H1 (cell line): ENCODE results near the gene ELMO1. TPM values are rescaled to one million over a fixed set of nuclear protein-coding genes. Genes with fewer than 3 reads are reported as not detected.

Experiments used
- CTCF ChIA-PET: fragments of 300-600 bp; sonication (Branson Sonifier 250); formaldehyde crosslinking; loops from one replicate; lab custom pipeline; 2021; ENCODE audit not compliant: partially characterized antibody; lab: Charles Lee
- POLR2A ChIA-PET: fragments of 300-600 bp; sonication (Branson Sonifier 250); formaldehyde crosslinking; loops from one replicate; lab custom pipeline; 2021; ENCODE audit warnings: inconsistent platforms; ENCODE audit not compliant: partially characterized antibody; lab: Charles Lee
- DNase-seq, 2 experiments: peaks; one replicate each; pipeline versions ENCODE4 v3.0.0 to v3.0.0-alpha.2; 2010 to 2022; ENCODE audit warnings: low spot score in 2 of 2, low read depth in 1 of 2, mixed read lengths in 1 of 2
- FAIRE-seq: peaks from 2 replicates; lab custom pipeline; 2011; peaks lifted over from hg19 to GRCh38; lab: Jason Lieb, UNC
- H2AFZ ChIP-seq: 2 replicates; pipeline ENCODE4 v1.8.1; 2012; ENCODE audit warnings: low read length, inconsistent platforms
- H2AK5ac ChIP-seq: 2 replicates; pipeline ENCODE4 v1.6.1; 2013; ENCODE audit warnings: low read depth, low read length
- H2BK120ac ChIP-seq: replicated peaks from 2 replicates; pipeline ENCODE3; 2013; ENCODE audit warnings: low read depth, low read length, inconsistent platforms
- H2BK12ac ChIP-seq: 2 replicates; pipeline ENCODE4 v1.6.1; 2013; ENCODE audit warnings: low read depth, low read length
- H2BK15ac ChIP-seq: 2 replicates; pipeline ENCODE4 v1.6.1; 2013; ENCODE audit warnings: low read length
- H2BK20ac ChIP-seq: 2 replicates; pipeline ENCODE4 v1.6.1; 2013; ENCODE audit warnings: low read length
- H2BK5ac ChIP-seq: 2 replicates; pipeline ENCODE4 v1.6.1; 2013; ENCODE audit warnings: low read depth, low read length
- H3K14ac ChIP-seq: 2 replicates; pipeline ENCODE4 v1.6.1; 2013; ENCODE audit warnings: inconsistent platforms; ENCODE audit not compliant: insufficient read length
- H3K18ac ChIP-seq: 2 replicates; pipeline ENCODE4 v1.6.1; 2013; ENCODE audit warnings: low read length; ENCODE audit errors: extremely low read depth
- H3K23ac ChIP-seq: 2 replicates; pipeline ENCODE4 v1.6.1; 2013; ENCODE audit warnings: inconsistent platforms; ENCODE audit not compliant: insufficient read length
- H3K23me2 ChIP-seq: 2 replicates; pipeline ENCODE4 v1.6.1; 2013; ENCODE audit warnings: low read depth, low read length
- H3K27ac ChIP-seq: 2 replicates; pipeline ENCODE4 v1.6.1; 2011; ENCODE audit warnings: low read depth, low read length, inconsistent platforms
- H3K27me3 ChIP-seq, 4 experiments: replicated peaks in 1 of 4; 1 replicate in 1 of 4; 2 replicates in 3 of 4; pipeline versions ENCODE4 v1.6.1 to v1.8.1; 2011 to 2013; ENCODE audit warnings: low read length in 3 of 4, mild to moderate bottlenecking in 3 of 4, inconsistent platforms in 2 of 4, mixed read lengths in 2 of 4, moderate library complexity in 1 of 4; ENCODE audit not compliant: control insufficient read depth in 3 of 4, insufficient read depth in 3 of 4; ENCODE audit errors: extremely low read depth in 1 of 4
- H3K36me3 ChIP-seq, 4 experiments: 2 replicates each; pipeline versions ENCODE4 v1.6.1 to v1.8.1; 2011 to 2013; ENCODE audit warnings: mild to moderate bottlenecking in 4 of 4, low read length in 3 of 4, moderate library complexity in 2 of 4, control low read depth in 1 of 4, inconsistent platforms in 1 of 4; ENCODE audit not compliant: insufficient read depth in 4 of 4, control insufficient read depth in 2 of 4
- H3K4ac ChIP-seq: replicated peaks from 2 replicates; pipeline ENCODE3; 2013; ENCODE audit warnings: low read length, low read depth, mixed read lengths, inconsistent platforms; ENCODE audit not compliant: insufficient read length
- H3K4me1 ChIP-seq, 4 experiments: replicated peaks in 1 of 4; 1 replicate in 1 of 4; 2 replicates in 3 of 4; pipeline versions ENCODE4 v1.6.1 to v1.8.1; 2011 to 2013; ENCODE audit warnings: low read length in 3 of 4, inconsistent platforms in 2 of 4, mixed read lengths in 1 of 4; ENCODE audit not compliant: insufficient read depth in 4 of 4, control insufficient read depth in 3 of 4
- H3K4me2 ChIP-seq, 2 experiments: 2 replicates each; pipeline versions ENCODE4 v1.6.1 to v1.8.1; 2011 to 2013; ENCODE audit warnings: low read depth in 2 of 2, low read length in 2 of 2, control low read depth in 1 of 2, inconsistent platforms in 1 of 2, mild to moderate bottlenecking in 1 of 2; ENCODE audit not compliant: insufficient read depth in 1 of 2
- H3K4me3 ChIP-seq, 4 experiments: fragments of 200-600, 300-600 bp in 1 of 4; sonication (generic), shearing (Covaris generic), sonication (Bioruptor Twin) in 1 of 4; 2 replicates each; pipeline versions ENCODE4 v1.5.1 to v1.8.1; 2011 to 2016; ENCODE audit warnings: low read length in 4 of 4, low read depth in 3 of 4, control low read depth in 2 of 4, inconsistent platforms in 2 of 4, mild to moderate bottlenecking in 2 of 4, mixed read lengths in 1 of 4, moderate library complexity in 1 of 4; ENCODE audit not compliant: insufficient read depth in 2 of 4; ENCODE audit errors: extremely low read depth in 1 of 4
- H3K56ac ChIP-seq: replicated peaks from 2 replicates; pipeline ENCODE3; 2013; ENCODE audit warnings: low read depth, mild to moderate bottlenecking, mixed read lengths, low read length, inconsistent platforms; ENCODE audit not compliant: insufficient read length
- H3K79me1 ChIP-seq: 2 replicates; pipeline ENCODE4 v1.6.1; 2013; ENCODE audit warnings: low read depth, low read length, control low read depth
- H3K79me2 ChIP-seq, 2 experiments: 2 replicates each; pipeline versions ENCODE4 v1.6.1 to v1.8.1; 2012 to 2013; ENCODE audit warnings: low read length in 2 of 2, mild to moderate bottlenecking in 2 of 2, inconsistent platforms in 1 of 2; ENCODE audit not compliant: insufficient read depth in 2 of 2, control insufficient read depth in 1 of 2
- H3K9ac ChIP-seq, 4 experiments: replicated peaks in 1 of 4; 1 replicate in 1 of 4; 2 replicates in 3 of 4; pipeline versions ENCODE4 v1.6.1 to v1.8.1; 2011 to 2013; ENCODE audit warnings: low read depth in 3 of 4, low read length in 3 of 4, control low read depth in 2 of 4, mild to moderate bottlenecking in 2 of 4, moderate library complexity in 2 of 4, inconsistent platforms in 1 of 4; ENCODE audit errors: extremely low read depth in 1 of 4
- H3K9me3 ChIP-seq, 2 experiments: 2 replicates each; pipeline versions ENCODE4 v1.6.1 to v1.8.1; 2012 to 2013; ENCODE audit warnings: mild to moderate bottlenecking in 2 of 2, moderate library complexity in 2 of 2, control low read depth in 1 of 2, inconsistent platforms in 1 of 2, low read depth in 1 of 2, low read length in 1 of 2, mixed read lengths in 1 of 2; ENCODE audit not compliant: insufficient read depth in 2 of 2
- H4K20me1 ChIP-seq, 2 experiments: replicated peaks in 1 of 2; 2 replicates each; pipeline versions ENCODE3 to v1.8.1; 2011 to 2013; ENCODE audit warnings: inconsistent platforms in 2 of 2, low read length in 2 of 2, mild to moderate bottlenecking in 1 of 2; ENCODE audit not compliant: insufficient read depth in 2 of 2, control insufficient read depth in 1 of 2
- H4K5ac ChIP-seq: 2 replicates; pipeline ENCODE4 v1.6.1; 2013; ENCODE audit warnings: low read length, low read depth, mixed read lengths, inconsistent platforms; ENCODE audit not compliant: insufficient read length
- H4K8ac ChIP-seq: 2 replicates; pipeline ENCODE4 v1.8.0; 2013; ENCODE audit warnings: mild to moderate bottlenecking, moderate library complexity, low read length, inconsistent platforms; ENCODE audit not compliant: insufficient read depth; ENCODE audit errors: extremely low read depth
- H4K91ac ChIP-seq: replicated peaks from 2 replicates; pipeline ENCODE3; 2013; ENCODE audit warnings: low read length, mixed read lengths, inconsistent platforms; ENCODE audit not compliant: insufficient read length
- BCL11A ChIP-seq, 2 experiments: IDR thresholded peaks; one replicate each; pipeline ENCODE4 v1.6.1; 2011; ENCODE audit warnings: low read depth in 2 of 2, low read length in 2 of 2, mild to moderate bottlenecking in 2 of 2
- BRCA1 ChIP-seq: IDR thresholded peaks from 2 replicates; pipeline ENCODE4 v1.6.1; 2012; ENCODE audit warnings: low read depth, low read length, improper control_type of control experiment
- FOSL1 ChIP-seq: IDR thresholded peaks from 2 replicates; pipeline ENCODE4 v1.6.1; 2011; ENCODE audit warnings: mild to moderate bottlenecking, low read depth, low read length, moderate library complexity; ENCODE audit not compliant: insufficient read depth
- HDAC6 ChIP-seq: IDR thresholded peaks from one replicate; pipeline ENCODE4 v1.7.1; 2012; ENCODE audit warnings: low read depth, mild to moderate bottlenecking, inconsistent platforms, low read length, moderate library complexity
- KDM4A ChIP-seq: IDR thresholded peaks from one replicate; pipeline ENCODE4 v1.7.1; 2012; ENCODE audit warnings: low read depth, mild to moderate bottlenecking, moderate library complexity, low read length, inconsistent platforms; ENCODE audit not compliant: severe bottlenecking
- MAFK ChIP-seq: IDR thresholded peaks from 2 replicates; pipeline ENCODE4 v1.6.1; 2012; ENCODE audit warnings: low read depth, mild to moderate bottlenecking, improper control_type of control experiment, low read length
- MAX ChIP-seq: IDR thresholded peaks from 2 replicates; pipeline ENCODE4 v1.6.1; 2012; ENCODE audit warnings: inconsistent platforms
- NANOG ChIP-seq: IDR thresholded peaks from 2 replicates; pipeline ENCODE4 v1.6.1; 2011; ENCODE audit warnings: low read length, low read depth, mild to moderate bottlenecking, inconsistent platforms; ENCODE audit not compliant: insufficient read depth, poor library complexity, severe bottlenecking
- RXRA ChIP-seq: IDR thresholded peaks from 2 replicates; pipeline ENCODE4 v1.6.1; 2011; ENCODE audit warnings: low read depth, mild to moderate bottlenecking, low read length, moderate library complexity; ENCODE audit not compliant: insufficient read depth
- SIN3A ChIP-seq, 2 experiments: IDR thresholded peaks in 1 of 2; conservative IDR thresholded peaks in 1 of 2; 2 replicates each; pipeline ENCODE4 v1.6.1; 2011 to 2012; ENCODE audit warnings: low read length in 2 of 2, improper control_type of control experiment in 1 of 2, low read depth in 1 of 2, mild to moderate bottlenecking in 1 of 2
- SIX5 ChIP-seq: IDR thresholded peaks from 2 replicates; pipeline ENCODE4 v1.6.1; 2011; ENCODE audit warnings: mild to moderate bottlenecking, low read depth, low read length
- SP2 ChIP-seq: IDR thresholded peaks from 2 replicates; pipeline ENCODE4 v1.6.1; 2012; ENCODE audit warnings: mild to moderate bottlenecking, low read length, inconsistent platforms
- SRF ChIP-seq: IDR thresholded peaks from 2 replicates; pipeline ENCODE4 v1.6.1; 2011; ENCODE audit warnings: mild to moderate bottlenecking, low read depth, low read length, moderate library complexity
- TAF1 ChIP-seq: IDR thresholded peaks from 2 replicates; pipeline ENCODE4 v1.6.1; 2011; ENCODE audit warnings: mild to moderate bottlenecking, low read depth, low read length
- TEAD4 ChIP-seq: IDR thresholded peaks from 2 replicates; pipeline ENCODE4 v1.6.1; 2012; ENCODE audit warnings: low read depth, low read length, inconsistent platforms, mixed read lengths
- WGBS, 2 experiments: shearing (Covaris generic) in 1 of 2; methylation state at CpG; one replicate each; pipeline versions ENCODE4 v1.1.6 to v1.1.7; 2013 to 2015; ENCODE audit warnings: low lambda C conversion rate in 2 of 2, mixed read lengths in 2 of 2, inconsistent platforms in 1 of 2, low coverage in 1 of 2, missing lambda C conversion rate in 1 of 2; ENCODE audit not compliant: insufficient replicate concordance in 2 of 2, insufficient coverage in 1 of 2, insufficient read length in 1 of 2; ENCODE audit errors: extremely low coverage in 1 of 2, missing lambda C conversion rate in 1 of 2; 5-methylcytosine and 5-hydroxymethylcytosine counted together
- polyA plus RNA-seq, 7 experiments: library from polyadenylated mRNA; depleted of rRNA in 3 of 7; stranded (reverse) in 5 of 7; unstranded in 2 of 7; fragments of >200 nt in 5 of 7; fragments of 200-250 nt in 2 of 7; gene quantifications; 1 replicate in 5 of 7; 2 replicates in 1 of 7; 4 replicates in 1 of 7; pipeline versions ENCODE4 v1.2.1 to v1.2.3, GENCODE V29; 2011 to 2013; ENCODE audit warnings: missing spikeins in 2 of 7, mixed read lengths in 2 of 7
- total RNA-seq: library from RNA; stranded (reverse); fragmentation: NEBNext Ultra II Directional; extraction: Animal tissue kit (Norgen Biotek cat#: 25700); gene quantifications from 2 replicates; pipeline ENCODE4 v1.2.1, GENCODE V29; 2021

Gene ELMO1
- total and polyA plus RNA-seq, 2 of the 8 experiments (the other 6 are each of a cell fraction or from before 2014, with no cell fraction given), result 18.4 to 21.0 TPM

- no peak overlapping the region for H3K4me3 ChIP-seq
- no peaks in the 10 kb centered on the region for H3K27me3 ChIP-seq
- no peaks in the 10 kb centered on the region for H3K9me3 ChIP-seq
- WGBS, 2 experiments, result 83% methylated on average over 1 of the region's 1 CpG; no CpG with 5 or more reads in 1 of the 2 experiments
- no peak overlapping the region for H3K27ac ChIP-seq
- no peak overlapping the region for H2BK5ac ChIP-seq
- H3K18ac ChIP-seq, result no peak overlapping the region
- no peak overlapping the region for H2BK20ac ChIP-seq
- no peak overlapping the region for H2BK15ac ChIP-seq
- H3K4me2 ChIP-seq, result no peak overlapping the region
- H3K4ac ChIP-seq, result no peak overlapping the region
- H3K9ac ChIP-seq, result no peak overlapping the region
- H3K23me2 ChIP-seq, result no peaks in the 10 kb centered on the region
- no peak overlapping the region for H2AFZ ChIP-seq
- H3K79me1 ChIP-seq, result no peaks in the 10 kb centered on the region
- H2BK12ac ChIP-seq, result no peak overlapping the region
- H3K14ac ChIP-seq, result no peak overlapping the region
- H2BK120ac ChIP-seq, result no peak overlapping the region
- peaks cover 0 to 6% (median 3%) of the 10 kb centered on the region in 4 experiments; a peak in 3 of 7 replicates for H3K4me1 ChIP-seq
- no peak overlapping the region for H2AK5ac ChIP-seq
- TF ChIP-seq BCL11A (IDR thresholded peaks at IDR 0.05; ENCODE audit: low read depth in 2 of 2, low read length in 2 of 2), result no peak
- TF ChIP-seq MAX, result no peak
- no peak for TF ChIP-seq BRCA1
- TF ChIP-seq SRF, result no peak
- TF ChIP-seq SIX5, result no peak
- TF ChIP-seq SP2, result no peak
- TF ChIP-seq FOSL1, result no peak
- no peak for TF ChIP-seq KDM4A
- no peak for TF ChIP-seq TEAD4
- TF ChIP-seq TAF1, result no peak
- TF ChIP-seq SIN3A (conservative IDR thresholded peaks at IDR 0.05 in 1 of 2, IDR thresholded peaks at IDR 0.05 in 1 of 2; ENCODE audit: low read depth in 1 of 2, low read length in 2 of 2), result no peak
- TF ChIP-seq HDAC6, result no peak
- no peak for TF ChIP-seq NANOG
- TF ChIP-seq RXRA, result no peak
- no peak for TF ChIP-seq MAFK
- H3K36me3 ChIP-seq, result no peaks in the 10 kb centered on the region
- no peak for FAIRE-seq
- no peak overlapping the region for H4K5ac ChIP-seq
- H3K79me2 ChIP-seq, result no peaks in the 10 kb centered on the region
- ChIA-PET POLR2A (interaction anchor here (1.1 kb wide), 1 partner anchor 11 kb away, joined by 4 read pairs; no protein-coding TSS in a partner anchor), CTCF (interaction anchor here (0.7 to 2.0 kb wide), 6 partner anchors 9 to 984 kb away, joined by 3 to 8 read pairs (median 4); partner anchors contain the start of gene ELMO1)
- no peak overlapping the region for H4K8ac ChIP-seq
- H3K23ac ChIP-seq, result no peak overlapping the region
- H3K56ac ChIP-seq, result no peak overlapping the region
- no peaks in the 10 kb centered on the region for H4K20me1 ChIP-seq
- DNase-seq, result no peak
- no peak overlapping the region for H4K91ac ChIP-seq
Observed at GRCh38 chr7:37476428-37476827, 27.8 kb upstream of the ELMO1 start.
